GM18499 (cell line): ENCODE data around the gene MINDY4B.
"Not testable (repeated sequence)": the region's sequence is repeated elsewhere in the genome, so short reads cannot be mapped to it uniquely, and the experiment has no call there.

Experiments
- ATAC-seq: cut with Tn5 transposase; IDR thresholded peaks from one replicate; pipeline ENCODE4 v1.9.1; 2021; ENCODE audit warnings: moderate number of reproducible peaks; ENCODE audit not compliant: insufficient read depth, unreplicated experiment

MINDY4B gene

GRCh38 chr3:150901793-150902192, 3.4 kb downstream of the MINDY4B start:
- no peak for ATAC-seq

- ATAC-seq: no peak
Measured at GRCh38 chr3:150899141-150899540, 6.1 kb downstream of the MINDY4B start.

DNA sequence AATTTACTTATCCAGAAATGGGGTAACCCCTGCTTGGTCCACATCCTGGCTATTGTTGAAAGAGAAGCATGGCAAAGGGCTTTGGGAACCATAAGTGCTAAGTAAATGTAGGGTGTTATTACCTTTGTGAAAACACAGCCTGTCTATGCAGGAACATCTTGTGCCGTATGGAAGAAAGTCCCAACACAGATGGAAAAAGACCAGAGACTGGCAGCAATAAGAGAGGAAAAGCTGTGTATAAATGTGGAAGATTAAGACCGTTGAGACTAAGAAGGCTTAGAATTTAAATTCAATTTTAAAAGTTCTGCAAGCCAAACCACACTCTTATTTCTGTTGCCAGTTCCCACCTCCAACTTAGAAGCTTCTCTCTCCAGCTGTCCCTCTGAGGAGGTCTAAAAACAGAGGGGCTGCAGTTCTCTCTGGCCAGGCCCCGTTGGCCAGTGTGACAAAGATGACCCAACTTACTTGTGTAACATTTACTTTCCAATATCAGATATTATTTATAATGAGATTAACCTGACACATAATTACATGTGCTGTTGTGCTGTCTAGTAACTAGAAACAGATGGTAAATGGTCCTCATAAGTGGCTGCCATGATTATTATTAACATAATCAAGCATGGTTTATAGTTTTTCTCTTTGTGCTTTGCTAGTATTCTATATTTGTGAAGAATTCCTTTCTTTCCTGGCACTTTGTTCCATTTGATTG, 7.0 kb downstream of the MINDY4B start:
- ATAC-seq: no peak

DNA sequence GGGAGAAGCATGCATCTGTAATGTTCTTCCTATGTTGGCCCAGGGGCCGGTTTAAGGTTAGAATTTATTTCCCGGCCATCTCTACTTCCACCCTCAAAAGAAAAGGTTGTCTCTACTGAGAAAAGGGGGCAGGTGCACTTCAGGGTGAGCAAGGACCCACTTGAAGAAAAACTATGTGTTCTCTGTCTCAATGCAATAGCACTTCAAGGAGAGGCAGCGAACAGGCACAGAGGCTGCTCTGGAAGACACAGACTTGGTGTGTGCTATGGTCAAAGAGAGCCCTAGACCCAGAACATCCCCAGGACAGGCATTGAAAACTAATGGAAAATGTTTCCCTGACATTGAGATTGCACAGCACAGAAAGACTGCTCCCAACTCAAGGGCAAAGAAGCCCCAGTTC, 7.6 kb downstream of the MINDY4B start:
- ATAC-seq: no peak

DNA sequence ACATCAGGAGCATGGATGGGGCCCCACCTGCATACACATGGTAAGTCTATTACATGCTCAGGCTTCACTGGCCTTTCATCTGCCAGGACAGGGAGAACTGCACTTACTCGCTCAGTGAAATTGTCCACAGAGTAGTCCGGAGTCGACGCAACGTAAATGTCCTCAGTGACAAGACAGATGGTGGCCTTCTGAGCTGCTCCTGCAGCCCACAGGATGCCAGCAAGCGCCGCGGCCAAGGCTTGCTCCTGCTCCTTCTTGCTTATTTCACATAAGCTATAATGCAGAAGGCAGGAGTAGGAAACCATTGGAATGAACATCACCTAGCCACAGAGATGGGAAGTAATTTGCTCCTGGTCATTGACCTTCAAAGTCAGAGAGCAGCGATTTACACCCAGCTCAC, 14.4 kb downstream of the MINDY4B start:
- no peak for ATAC-seq

DNA sequence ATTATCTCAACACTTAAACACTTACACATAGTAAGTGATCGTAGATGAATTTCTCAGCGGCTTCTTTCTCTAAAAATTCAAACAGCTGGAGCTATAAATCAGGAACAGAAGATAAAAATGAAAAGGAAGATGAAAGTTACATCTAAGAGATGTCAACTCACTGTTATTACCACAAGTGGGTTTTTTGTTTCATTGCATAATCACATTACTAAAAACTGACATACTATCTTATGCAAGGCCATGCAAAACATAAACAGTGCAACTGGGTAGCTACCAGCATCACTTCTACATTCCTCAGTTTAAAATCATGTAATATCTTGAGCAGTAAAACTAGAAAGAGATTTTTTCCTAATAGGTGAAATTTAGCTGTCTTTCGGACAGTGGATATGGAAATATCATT, 14.9 kb downstream of the MINDY4B start:
- ATAC-seq: no peak

DNA sequence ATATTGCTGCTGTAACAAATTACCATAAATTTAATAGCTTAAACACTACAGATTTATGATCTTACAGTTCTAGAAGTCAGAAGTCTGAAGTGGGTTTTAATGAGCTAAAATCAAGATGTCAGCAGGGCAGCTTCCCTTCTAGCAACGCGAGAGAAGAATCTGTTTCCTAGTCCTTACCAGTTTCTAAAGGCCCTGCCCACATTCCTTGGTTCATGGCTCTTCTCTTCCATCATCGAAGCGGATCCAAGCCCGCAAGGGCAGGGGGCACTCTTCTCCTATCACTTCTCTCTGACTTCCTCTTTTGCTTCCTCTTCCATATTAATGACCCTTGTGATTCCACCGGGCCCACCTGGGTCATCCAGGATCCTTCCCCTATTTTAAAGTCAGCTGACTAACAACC, 16.1 kb downstream of the MINDY4B start:
- ATAC-seq: no peak

DNA sequence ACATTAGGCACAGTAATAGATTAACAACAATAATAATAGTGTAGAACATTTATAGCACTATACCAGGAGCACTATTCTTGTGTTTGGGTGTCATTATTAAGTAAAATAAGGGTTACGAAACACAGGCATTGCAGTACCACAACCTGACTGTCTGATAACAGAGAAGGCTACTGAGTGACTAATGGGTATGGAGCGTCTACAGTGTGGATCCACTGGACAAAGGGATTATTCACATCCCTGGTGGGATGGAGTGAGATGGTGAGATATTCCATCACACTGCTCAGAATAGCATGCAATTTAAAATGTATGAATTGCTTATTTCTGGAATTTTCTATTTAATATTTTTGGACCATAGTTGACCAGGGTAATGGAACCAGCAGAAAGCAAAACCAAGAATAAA, 18.2 kb downstream of the MINDY4B start:
- no peak for ATAC-seq

DNA sequence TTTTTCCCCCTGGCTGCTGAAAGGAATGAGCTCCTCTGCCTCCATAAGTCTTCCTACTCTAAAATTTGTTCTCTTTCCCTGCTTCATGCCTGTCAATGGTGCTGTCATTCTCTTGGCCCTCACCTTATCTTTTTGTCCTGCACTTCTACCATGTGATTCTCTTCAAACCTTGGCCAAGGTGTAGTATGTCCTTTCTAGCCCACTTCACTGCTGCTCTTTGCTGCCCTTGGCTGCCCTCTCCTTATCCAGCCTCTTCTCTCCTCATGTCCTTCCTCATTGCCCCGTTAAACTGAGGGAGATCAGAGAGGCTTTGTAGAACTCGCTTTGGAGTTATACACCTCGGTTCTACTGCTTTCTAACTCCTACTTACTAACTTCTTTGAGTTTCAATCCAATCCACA, 19.7 kb downstream of the MINDY4B start:
- no peak for ATAC-seq

GRCh38 chr3:150878996-150879575, 26.2 kb downstream of the MINDY4B start:
- ATAC-seq: no peak

DNA sequence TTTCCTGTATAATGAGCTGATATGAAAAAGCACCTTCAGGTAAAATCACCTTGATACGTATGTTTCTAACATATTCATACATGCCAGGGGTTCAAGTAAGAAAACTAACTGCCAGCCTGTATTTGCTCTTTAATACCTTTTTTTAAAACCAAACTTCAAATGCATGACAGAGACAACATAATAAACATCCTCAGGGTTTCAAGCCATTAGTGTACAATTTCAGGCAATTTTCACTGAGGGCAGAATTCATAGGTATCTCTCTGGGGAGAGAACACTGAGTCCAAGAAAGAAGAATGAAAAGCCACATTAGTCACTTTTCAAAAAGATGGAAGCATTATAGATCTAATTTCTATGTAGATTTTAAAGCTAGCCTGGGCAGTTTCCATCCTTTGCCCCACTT, 26.9 kb downstream of the MINDY4B start:
- no peak for ATAC-seq

DNA sequence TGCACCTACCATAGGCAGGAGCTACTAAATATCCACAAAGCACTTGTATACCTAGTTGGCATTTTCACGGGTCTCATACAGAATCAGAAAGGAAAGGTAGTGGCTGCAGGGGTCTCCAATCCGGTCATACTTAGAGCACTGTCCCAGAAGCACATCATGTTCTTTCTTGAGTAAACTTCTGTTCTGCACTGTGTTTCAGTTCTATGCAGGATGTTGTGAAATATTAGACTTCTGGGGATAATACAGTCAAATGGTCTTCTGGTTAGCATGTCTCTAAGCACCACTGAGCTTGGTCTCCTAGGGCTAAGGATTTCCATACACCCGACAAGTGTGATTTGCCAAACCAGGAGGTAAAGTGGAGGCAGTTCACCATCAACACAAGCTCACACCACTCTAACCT, 27.9 kb downstream of the MINDY4B start:
- ATAC-seq: no peak

- no peak for ATAC-seq
Measured at GRCh38 chr3:150876611-150877265, 28.5 kb downstream of the MINDY4B start.

DNA sequence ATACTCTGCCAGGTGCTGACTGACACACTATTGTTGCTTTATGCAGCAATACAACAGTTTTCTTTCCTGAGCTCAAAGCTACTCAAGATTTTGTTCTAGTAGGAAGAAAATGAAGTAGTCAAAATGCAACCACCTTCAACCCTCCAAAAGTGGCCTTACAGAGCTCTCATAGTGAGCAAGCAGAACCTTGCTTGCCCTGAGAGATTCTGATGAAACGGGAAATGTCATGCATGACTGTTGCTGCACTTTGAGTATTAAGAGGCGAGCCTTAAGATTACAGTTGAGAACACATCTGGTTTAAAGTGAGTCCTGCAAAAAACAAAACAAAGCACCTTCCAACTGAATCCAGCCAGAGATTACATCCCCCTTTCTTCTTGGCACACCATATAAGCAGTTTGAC, 29.7 kb downstream of the MINDY4B start:
- ATAC-seq: peak; percentile 87

- ATAC-seq: no peak
Measured at GRCh38 chr3:150874666-150875219, 30.5 kb downstream of the MINDY4B start.

- no peak for ATAC-seq
Measured at GRCh38 chr3:150871192-150871591, 34.0 kb downstream of the MINDY4B start.

GRCh38 chr3:150870406-150870805, 34.8 kb downstream of the MINDY4B start:
- no peak for ATAC-seq

DNA sequence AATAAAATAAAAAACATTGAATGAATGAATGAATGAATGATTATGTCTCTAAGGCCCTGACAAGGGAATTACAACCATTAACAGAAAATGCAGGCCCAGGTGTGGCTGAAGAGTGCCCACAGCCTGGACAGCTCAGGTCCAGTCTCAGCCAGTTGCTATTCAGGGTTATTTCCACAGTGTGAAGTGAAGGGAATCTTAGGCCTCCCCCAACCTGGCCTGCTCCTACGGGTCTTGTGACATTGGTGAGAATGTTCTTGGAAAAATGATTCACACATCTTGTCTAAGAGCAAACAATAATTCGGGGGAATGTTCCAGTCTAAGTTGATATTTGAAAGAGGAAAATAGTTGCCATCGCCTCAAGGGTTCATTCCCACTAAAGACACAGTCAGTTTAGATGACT, 37.0 kb downstream of the MINDY4B start:
- no peak for ATAC-seq

DNA sequence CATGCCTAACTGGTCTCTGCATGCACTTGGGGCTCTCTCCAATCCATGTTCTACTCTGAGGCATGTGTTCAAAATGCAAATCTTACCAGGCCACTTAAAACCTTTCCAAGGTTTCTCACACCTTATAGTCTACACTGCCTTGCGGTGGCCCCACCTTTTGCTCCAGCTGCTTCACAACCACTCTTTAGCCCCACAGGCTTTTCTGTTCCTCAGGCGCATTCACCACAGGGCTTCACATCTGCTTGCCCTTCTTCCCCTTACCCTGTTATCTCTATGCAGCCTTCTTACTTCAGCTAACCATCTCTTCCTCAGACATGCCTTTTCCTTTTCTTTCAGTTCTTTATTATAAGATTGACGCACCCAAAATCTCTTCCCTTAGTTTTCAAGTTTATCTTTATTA, 37.8 kb downstream of the MINDY4B start:
- ATAC-seq: no peak

DNA sequence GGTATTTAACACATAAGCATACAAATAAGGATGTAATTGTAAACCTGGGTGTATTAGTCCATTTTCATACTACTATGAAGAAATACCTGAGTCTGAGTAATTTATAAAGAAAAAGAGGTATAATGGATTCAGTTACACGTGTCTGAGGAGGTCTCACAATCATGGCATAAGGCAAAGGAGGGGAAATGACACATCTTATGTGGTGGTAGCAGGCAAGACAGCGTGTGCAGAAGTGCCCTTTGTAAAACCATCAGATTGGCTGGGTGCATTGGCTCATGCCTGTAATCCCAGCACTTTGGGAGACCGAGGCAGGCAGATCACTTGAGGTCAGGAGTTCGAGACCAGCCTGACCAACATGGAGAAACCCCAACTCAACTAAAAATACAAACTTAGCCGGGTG, 41.3 kb downstream of the MINDY4B start:
- ATAC-seq: not testable (repeated sequence)

DNA sequence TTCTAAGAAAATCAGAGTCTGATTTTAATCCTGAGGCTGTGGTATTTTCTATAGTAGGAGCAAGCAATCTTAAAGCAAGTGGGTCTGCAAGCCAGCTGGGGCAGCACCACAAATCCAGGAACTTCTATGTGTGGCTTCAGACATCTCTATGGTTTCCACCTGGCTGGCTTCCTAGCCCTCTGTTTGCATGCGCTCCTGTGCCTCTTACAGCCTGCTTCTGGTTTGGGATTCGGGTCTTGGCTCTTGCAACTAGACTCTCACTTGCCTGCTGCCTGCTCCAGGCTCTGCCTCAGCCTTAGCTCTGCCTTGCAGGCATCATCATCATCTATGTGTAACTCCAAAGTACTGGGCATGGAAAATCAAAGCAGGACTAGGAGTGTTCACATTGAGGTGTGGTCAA, 43.4 kb downstream of the MINDY4B start:
- ATAC-seq: no peak

- not testable (repeated sequence) for ATAC-seq
Measured at GRCh38 chr3:150857936-150858335, 47.3 kb downstream of the MINDY4B start.
